Sigmoid colon (tissue), 6 donors: ENCODE data around the gene LASP1NB.
"Not testable (repeated sequence)": the region's sequence is repeated elsewhere in the genome, so short reads cannot be mapped to it uniquely, and the experiment has no call there.

Experiments
- DNase-seq: peaks from one replicate; pipeline ENCODE4 v3.0.0-alpha.2; 2019
- H3K27ac ChIP-seq, 4 donors: fragments of 200-600 bp; sonication (generic); one replicate each; pipeline ENCODE4 v1.5.1; 2016 to 2019; ENCODE audit warnings: mild to moderate bottlenecking in 1 of 4
- H3K27me3 ChIP-seq, 3 donors: fragments of 200-600 bp; sonication (generic); one replicate each; pipeline ENCODE4 v1.5.1; 2019; ENCODE audit warnings: mild to moderate bottlenecking in 1 of 3
- H3K36me3 ChIP-seq, 4 donors: fragments of 200-600 bp; sonication (generic); one replicate each; pipeline ENCODE4 v1.5.1; 2016 to 2019
- H3K4me1 ChIP-seq, 4 donors: fragments of 200-600 bp; sonication (generic); one replicate each; pipeline ENCODE4 v1.5.1; 2017 to 2019
- H3K4me3 ChIP-seq, 4 donors: fragments of 200-600 bp; sonication (generic); one replicate each; pipeline ENCODE4 v1.5.1; 2017 to 2019; ENCODE audit warnings: mild to moderate bottlenecking in 2 of 4, moderate library complexity in 1 of 4
- H3K9me3 ChIP-seq, 4 donors: fragments of 200-600 bp in 3 of 4; sonication (generic) in 3 of 4; one replicate each; pipeline versions ENCODE4 v1.5.1 to v1.6.1; 2013 to 2019
- EP300 ChIP-seq, 4 donors: sonication (generic); formaldehyde crosslinking; IDR thresholded peaks; one replicate each; pipeline ENCODE4 v1.6.1; 2017; ENCODE audit warnings: antibody characterized with exemption in 4 of 4
- POLR2A ChIP-seq, 2 donors: fragments of 450-650 bp; IDR thresholded peaks; one replicate each; pipeline ENCODE4 v1.6.1; 2016; ENCODE audit warnings: antibody characterized with exemption in 2 of 2, mild to moderate bottlenecking in 2 of 2, moderate library complexity in 2 of 2
- POLR2AphosphoS5 ChIP-seq, 4 donors: sonication (generic); formaldehyde crosslinking; IDR thresholded peaks; one replicate each; pipeline ENCODE4 v1.6.1; 2017; ENCODE audit warnings: antibody characterized with exemption in 4 of 4
- WGBS, 2 donors: extraction: QIAGEN DNeasy Blood & Tissue Kit; methylation state at CpG; one replicate each; pipeline ENCODE4 v1.1.7; 2013; 5-methylcytosine and 5-hydroxymethylcytosine counted together
- intact Hi-C: fragments of 100-400 bp; cut with DNase I; formaldehyde crosslinking; loops from one replicate; pipeline ENCODE4 v1.15.1; 2023
- TF ChIP-seq, protein P1 (sequence below), 4 experiments: fragments of 450-650 bp in 3 of 4; fragments of 200-600 bp in 1 of 4; IDR thresholded peaks; one replicate each; pipeline ENCODE4 v1.5.1; 2016 to 2019; ENCODE audit warnings: antibody characterized with exemption in 4 of 4, mild to moderate bottlenecking in 3 of 4, moderate library complexity in 2 of 4
- donor health status: healthy with polysubstance abuse.
- donor health status: healthy.

Gene LASP1NB

DNA sequence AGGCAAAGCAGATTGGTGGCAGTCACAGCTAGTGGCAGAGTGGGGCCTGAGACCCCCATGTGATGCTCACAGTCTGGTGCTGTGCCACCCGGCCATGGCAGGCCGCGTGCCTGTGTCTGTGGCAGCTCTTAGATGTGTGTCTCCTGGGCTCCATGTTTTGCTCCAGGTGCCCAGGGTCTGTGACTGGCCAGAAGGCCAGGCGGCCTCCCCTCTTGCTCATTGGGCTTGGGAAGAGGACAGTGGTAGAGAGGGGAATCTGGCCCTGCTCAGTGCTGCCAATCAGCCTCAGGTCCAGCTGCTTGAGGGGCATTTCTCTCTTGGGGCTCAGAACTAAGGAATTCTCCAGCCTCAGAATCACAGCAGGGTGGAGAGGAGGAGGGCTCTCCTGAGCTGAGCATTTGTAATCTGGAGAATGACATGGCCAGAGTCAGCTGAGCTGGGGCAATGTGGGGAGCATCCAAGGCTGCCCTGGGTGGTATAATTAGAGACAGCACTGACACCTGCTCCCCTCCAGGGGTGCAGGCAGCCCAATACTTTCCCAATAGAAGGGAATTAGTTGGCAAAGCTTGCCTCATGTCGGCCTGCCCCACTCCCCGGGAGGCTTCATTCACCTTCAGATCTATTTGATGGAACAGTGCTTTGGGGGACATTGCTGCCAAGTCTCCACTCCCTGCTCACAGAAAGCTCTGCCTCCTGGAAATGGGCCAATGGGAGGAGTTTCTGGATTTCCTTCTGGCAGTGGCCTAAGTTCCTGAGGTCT, 2.7 kb upstream of the LASP1NB start:
- WGBS, 2 donors = 54 to 74% methylated on average over 6 of the region's 6 CpGs

DNA sequence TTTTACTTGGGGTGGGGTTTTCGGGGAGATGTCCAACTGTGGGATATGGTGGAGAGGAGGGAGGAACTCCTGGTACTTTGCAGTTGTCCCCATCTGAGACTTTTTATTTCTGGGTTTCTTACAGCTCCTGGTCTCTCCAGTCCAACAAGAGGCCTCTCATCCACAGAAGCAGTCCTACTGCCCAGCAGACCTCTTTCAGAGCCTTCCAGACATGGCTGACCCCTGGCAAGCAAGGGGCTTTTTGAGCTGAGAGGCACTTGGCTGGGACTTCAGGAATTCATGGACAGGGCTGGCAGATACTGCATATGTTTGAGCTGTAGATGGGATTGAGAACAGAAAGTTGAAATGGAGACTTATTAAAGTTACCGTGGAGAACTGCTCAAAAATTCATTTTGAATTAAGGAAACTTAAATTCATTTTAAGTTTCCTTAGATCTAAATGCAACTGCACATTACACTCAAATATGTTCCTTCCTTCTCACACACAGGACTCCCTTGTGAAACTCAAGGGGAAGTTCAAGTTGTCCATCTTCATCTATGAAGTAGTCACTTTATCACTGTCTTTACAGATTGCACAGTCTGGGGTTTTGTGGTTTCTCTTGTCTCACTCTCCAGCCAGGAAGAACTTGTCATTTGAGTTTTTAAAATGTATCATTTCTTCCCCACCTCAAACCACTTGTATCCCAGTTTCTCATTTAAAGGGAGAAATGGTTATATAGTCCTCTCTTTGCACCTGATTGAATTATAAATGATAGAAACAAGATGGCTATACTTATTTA, 1.1 kb downstream of the LASP1NB start:
- WGBS, 2 donors = 63 to 74% methylated on average over 2 of the region's 2 CpGs
- no peak for TF ChIP-seq EP300 (IDR thresholded peaks at IDR 0.05)
- TF ChIP-seq POLR2AphosphoS5 (IDR thresholded peaks at IDR 0.05) = no peak
- TF ChIP-seq, protein P1, sequence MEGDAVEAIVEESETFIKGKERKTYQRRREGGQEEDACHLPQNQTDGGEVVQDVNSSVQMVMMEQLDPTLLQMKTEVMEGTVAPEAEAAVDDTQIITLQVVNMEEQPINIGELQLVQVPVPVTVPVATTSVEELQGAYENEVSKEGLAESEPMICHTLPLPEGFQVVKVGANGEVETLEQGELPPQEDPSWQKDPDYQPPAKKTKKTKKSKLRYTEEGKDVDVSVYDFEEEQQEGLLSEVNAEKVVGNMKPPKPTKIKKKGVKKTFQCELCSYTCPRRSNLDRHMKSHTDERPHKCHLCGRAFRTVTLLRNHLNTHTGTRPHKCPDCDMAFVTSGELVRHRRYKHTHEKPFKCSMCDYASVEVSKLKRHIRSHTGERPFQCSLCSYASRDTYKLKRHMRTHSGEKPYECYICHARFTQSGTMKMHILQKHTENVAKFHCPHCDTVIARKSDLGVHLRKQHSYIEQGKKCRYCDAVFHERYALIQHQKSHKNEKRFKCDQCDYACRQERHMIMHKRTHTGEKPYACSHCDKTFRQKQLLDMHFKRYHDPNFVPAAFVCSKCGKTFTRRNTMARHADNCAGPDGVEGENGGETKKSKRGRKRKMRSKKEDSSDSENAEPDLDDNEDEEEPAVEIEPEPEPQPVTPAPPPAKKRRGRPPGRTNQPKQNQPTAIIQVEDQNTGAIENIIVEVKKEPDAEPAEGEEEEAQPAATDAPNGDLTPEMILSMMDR (IDR thresholded peaks at IDR 0.05) = no peak
- TF ChIP-seq POLR2A (IDR thresholded peaks at IDR 0.05) = no peak
- intact Hi-C loops = no loop called here
- Histone ChIP-seq H3K27ac (peak overlapping the region in 1 of 4 donors; percentile 64), H3K4me1 (peaks cover 0 to 36% (median 27%) of the 10 kb centered on the region in 4 donors), H3K36me3 (no peaks in the 10 kb centered on the region), H3K27me3 (no peaks in the 10 kb centered on the region), H3K4me3 (no peak overlapping the region), H3K9me3 (no peaks in the 10 kb centered on the region)
- DNase-seq = no peak

More for the DNA sequence above, 2.7 kb upstream of the LASP1NB start:
- H3K4me3 ChIP-seq = no peak overlapping the region
- TF ChIP-seq POLR2AphosphoS5 (IDR thresholded peaks at IDR 0.05) = peak in 2 of 4 donors; percentile 4 to 21
- TF ChIP-seq POLR2A (IDR thresholded peaks at IDR 0.05) = no peak
- intact Hi-C loops = loop anchor here (5.0 kb wide), 1 partner anchor 50 kb away; the partner anchor contains the start of gene LASP1
- peaks cover 10 to 27% (median 16%) of the 10 kb centered on the region in 4 donors for H3K36me3 ChIP-seq
- no peaks in the 10 kb centered on the region for H3K9me3 ChIP-seq
- H3K27ac ChIP-seq = peak overlapping the region; percentile 64 to 86 (median 76)
- DNase-seq = peak; percentile 92
- H3K4me1 ChIP-seq = peaks cover 0 to 60% (median 46%) of the 10 kb centered on the region in 4 donors
- no peaks in the 10 kb centered on the region for H3K27me3 ChIP-seq

DNA sequence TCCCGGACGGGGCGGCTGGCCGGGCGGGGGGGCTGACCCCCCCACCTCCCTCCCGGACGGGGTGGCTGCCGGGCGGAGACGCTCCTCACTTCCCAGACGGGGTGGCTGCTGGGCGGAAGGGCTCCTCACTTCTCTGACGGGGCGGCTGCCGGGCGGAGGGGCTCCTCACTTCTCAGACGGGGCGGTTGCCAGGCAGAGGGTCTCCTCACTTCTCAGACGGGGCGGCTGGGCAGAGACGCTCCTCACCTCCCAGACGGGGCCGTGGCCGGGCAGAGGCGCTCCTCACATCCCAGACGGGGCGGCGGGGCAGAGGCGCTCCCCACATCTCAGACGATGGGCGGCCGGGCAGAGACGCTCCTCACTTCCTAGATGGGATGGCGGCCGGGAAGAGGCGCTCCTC, 5.4 kb downstream of the LASP1NB start:
- H3K4me3 ChIP-seq, H3K36me3 ChIP-seq, intact Hi-C loops, H3K27me3 ChIP-seq, DNase-seq, H3K27ac ChIP-seq, H3K4me1 ChIP-seq, H3K9me3 ChIP-seq: not testable (repeated sequence)
- 94% methylated on average over 36 of the region's 36 CpGs for WGBS, 2 donors

DNA sequence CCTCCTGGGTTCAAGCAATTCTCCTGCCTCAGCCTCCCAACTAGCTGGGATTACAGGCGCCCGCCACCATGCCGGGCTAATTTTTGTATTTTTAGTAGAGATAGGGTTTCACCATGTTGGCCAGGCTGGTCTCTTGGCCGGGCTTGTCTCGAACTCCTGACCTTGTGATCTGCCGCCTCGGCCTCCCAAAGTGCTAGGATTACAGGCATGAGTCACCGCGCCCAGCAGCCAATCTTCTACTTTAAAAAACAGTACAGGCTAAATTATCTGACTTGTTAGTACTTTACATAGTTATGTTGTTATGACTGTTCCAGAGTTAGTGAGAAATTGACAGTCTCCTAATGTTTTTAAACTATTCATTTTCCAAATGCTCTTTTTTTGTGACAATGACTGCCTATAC, 8.5 kb downstream of the LASP1NB start:
- H3K36me3 ChIP-seq, H3K4me1 ChIP-seq, DNase-seq, intact Hi-C loops, H3K9me3 ChIP-seq, H3K27ac ChIP-seq, H3K27me3 ChIP-seq, H3K4me3 ChIP-seq: not testable (repeated sequence)
- 70 to 83% methylated on average over 9 of the region's 9 CpGs for WGBS, 2 donors

DNA sequence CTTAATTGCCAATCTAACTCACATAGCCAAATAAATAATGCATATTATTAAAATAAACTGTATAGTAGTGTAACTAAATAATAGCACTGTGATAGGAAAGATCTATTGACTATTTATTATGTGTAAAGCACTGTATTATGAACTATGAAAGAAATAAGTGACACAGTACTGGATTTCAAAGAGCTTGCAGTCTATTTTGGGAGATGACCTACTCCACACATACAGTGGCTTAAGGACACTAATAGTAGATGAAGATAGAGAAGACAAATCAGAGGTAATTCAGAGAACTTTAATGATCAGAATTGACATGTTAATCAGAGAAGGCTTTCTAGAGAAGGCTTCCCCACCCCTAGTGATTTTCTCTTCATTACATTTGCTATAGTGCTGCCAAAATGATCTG, 14.6 kb downstream of the LASP1NB start:
- peaks cover 0 to 16% (median 10%) of the 10 kb centered on the region in 4 donors for H3K4me1 ChIP-seq
- H3K4me3 ChIP-seq = no peak overlapping the region
- TF ChIP-seq EP300 (IDR thresholded peaks at IDR 0.05) (no peak), POLR2A (IDR thresholded peaks at IDR 0.05) (no peak), POLR2AphosphoS5 (IDR thresholded peaks at IDR 0.05) (no peak)
- TF ChIP-seq, protein P1 (IDR thresholded peaks at IDR 0.05) = no peak
- intact Hi-C loops = no loop called here
- no peak overlapping the region for H3K27ac ChIP-seq
- H3K27me3 ChIP-seq = no peaks in the 10 kb centered on the region
- no peaks in the 10 kb centered on the region for H3K36me3 ChIP-seq
- DNase-seq = no peak
- H3K9me3 ChIP-seq = no peaks in the 10 kb centered on the region

DNA sequence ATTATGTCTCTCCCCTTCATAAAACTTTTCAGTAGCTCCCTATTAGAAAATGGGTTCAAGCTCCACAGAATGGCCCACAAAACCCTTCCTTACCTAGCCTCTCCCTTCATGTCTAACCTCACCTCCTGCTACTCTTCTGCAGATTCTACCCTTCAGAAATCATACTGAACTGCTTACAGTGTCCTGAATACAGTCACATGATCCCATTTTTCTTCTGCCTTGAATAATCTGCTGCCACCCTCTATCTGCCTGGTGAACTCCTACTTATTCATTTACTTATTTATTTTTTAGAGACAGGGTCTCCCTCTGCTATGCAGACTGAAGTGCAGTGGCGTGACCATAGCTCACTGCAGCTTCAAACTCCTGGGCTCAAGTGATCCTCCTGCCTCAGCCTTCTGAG, 15.0 kb downstream of the LASP1NB start:
- WGBS, 2 donors = 83 to 93% methylated on average over 1 of the region's 1 CpG
- DNase-seq = no peak
- Histone ChIP-seq H3K4me1 (peaks cover 0 to 16% (median 10%) of the 10 kb centered on the region in 4 donors), H3K27ac (no peak overlapping the region), H3K4me3 (no peak overlapping the region), H3K9me3 (no peaks in the 10 kb centered on the region), H3K36me3 (no peaks in the 10 kb centered on the region), H3K27me3 (no peaks in the 10 kb centered on the region)
- intact Hi-C loops = no loop called here
- TF ChIP-seq POLR2A (IDR thresholded peaks at IDR 0.05) (no peak), EP300 (IDR thresholded peaks at IDR 0.05) (no peak), POLR2AphosphoS5 (IDR thresholded peaks at IDR 0.05) (no peak)
- TF ChIP-seq, protein P1 (IDR thresholded peaks at IDR 0.05) = no peak
